ENCODE measurements around the gene PTPN5. TPM values are rescaled to one million over a fixed set of nuclear protein-coding genes. Genes with fewer than 3 reads are reported as not detected.
A peak's percentile ranks its signal among the peaks of the same experiment; 100 is the strongest.

PTPN5 gene
- total RNA-seq, 2 donors from 2014 or later = not detected

DNA sequence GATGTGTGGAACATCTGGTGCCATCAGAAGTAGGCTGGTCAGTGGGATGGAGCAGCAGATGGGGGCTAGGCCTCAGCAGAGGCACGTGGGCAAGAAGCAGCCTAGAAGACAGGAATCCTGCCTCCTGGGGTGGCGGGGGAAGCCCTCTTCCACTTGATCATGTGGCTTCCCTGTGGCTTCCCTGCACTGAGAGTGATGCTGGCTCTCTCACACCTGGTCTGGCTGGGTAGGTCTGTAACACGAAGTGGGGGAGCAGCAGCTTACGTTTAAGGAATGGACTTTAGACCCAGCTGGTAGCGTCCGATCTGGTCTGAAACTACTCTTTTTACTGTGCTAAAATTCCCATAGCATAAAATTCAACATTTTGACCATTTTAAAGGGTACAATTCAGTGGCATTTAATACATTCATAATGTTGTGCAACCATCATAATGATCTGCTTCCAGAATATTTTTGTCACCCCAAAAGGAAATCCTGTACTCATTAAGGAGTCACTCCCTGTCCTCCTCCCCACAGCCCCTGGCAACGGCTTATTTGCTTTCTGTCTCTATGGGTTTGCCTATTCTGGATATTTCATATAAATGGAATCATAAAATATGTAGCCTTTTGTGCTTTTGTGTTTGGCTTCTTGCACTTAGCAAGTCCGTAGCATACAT is 21.7 kb downstream of the PTPN5 start:
- ATAC-seq (replicated peaks in 1 of 2) (no peak), DNase-seq (no peak)
- no peaks in the 10 kb centered on the region for H3K9me3 Mint-ChIP-seq

DNA sequence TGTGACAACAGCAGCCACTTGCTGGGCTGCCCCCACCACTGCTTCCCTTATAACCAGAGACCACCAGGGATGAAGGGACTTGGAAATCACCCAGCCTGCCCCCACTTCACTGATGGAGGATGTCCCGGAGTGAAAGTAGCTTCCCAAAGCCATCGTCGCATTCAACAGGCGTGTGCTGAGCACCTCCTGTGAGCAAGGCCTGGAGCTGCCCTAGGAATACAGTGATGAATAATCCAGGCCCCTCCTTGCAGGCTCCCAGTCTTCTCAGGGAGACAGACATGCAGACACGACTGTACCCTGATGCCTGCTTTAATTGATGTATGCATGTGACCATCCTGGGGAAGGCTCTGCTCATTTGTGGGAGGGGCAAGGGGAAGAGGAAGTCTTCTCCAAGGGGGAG is 22.6 kb downstream of the PTPN5 start:
- Mint-ChIP-seq H3K27me3 (ENCODE audit: low read depth) (peaks cover 40% of the 10 kb centered on the region), H3K4me1 (ENCODE audit: low read depth) (peaks cover 24% of the 10 kb centered on the region), H3K27ac (no peak overlapping the region), H3K4me3 (no peak overlapping the region), H3K9me3 (no peaks in the 10 kb centered on the region), H3K36me3 (ENCODE audit: insufficient read depth in 2 of 2) (no peaks in the 10 kb centered on the region)
- ATAC-seq (replicated peaks in 1 of 2) (no peak), DNase-seq (no peak)

More for the DNA sequence above, 21.7 kb downstream of the PTPN5 start:
- H3K4me3 Mint-ChIP-seq = no peak overlapping the region
- peaks cover 20% of the 10 kb centered on the region for H3K4me1 Mint-ChIP-seq (ENCODE audit: low read depth)
- H3K27me3 Mint-ChIP-seq (ENCODE audit: low read depth) = peaks cover 40% of the 10 kb centered on the region
- H3K27ac Mint-ChIP-seq = no peak overlapping the region
- H3K36me3 Mint-ChIP-seq (ENCODE audit: insufficient read depth in 2 of 2) = no peaks in the 10 kb centered on the region

DNA sequence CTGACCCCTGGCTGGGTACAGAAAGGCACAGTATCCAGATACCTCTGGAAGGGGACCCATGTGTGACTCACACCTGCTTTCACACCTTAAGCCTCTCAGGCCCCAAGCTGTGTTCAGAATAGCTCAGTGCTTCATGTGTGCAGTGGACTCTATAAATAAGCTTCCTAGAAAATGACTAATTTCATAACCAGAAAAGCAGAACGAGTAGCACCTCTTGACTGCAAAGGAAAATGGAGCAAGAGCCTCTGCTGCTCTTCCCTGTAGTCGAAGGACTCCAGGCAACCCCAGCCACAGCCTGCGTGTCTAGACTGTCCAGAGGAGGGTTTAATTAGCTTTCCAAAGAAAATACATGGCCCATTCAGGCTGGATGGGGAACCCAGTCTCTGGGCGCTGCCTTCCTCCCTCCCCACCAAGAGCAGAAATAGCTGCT is 23.1 kb downstream of the PTPN5 start:
- DNase-seq (no peak), ATAC-seq (replicated peaks in 1 of 2) (peak; percentile 68 to 76)
- H3K27ac Mint-ChIP-seq = no peak overlapping the region
- H3K9me3 Mint-ChIP-seq = no peaks in the 10 kb centered on the region
- peaks cover 40% of the 10 kb centered on the region for H3K27me3 Mint-ChIP-seq (ENCODE audit: low read depth)
- no peaks in the 10 kb centered on the region for H3K36me3 Mint-ChIP-seq (ENCODE audit: insufficient read depth in 2 of 2)
- no peak overlapping the region for H3K4me3 Mint-ChIP-seq
- H3K4me1 Mint-ChIP-seq (ENCODE audit: low read depth) = peaks cover 29% of the 10 kb centered on the region

DNA sequence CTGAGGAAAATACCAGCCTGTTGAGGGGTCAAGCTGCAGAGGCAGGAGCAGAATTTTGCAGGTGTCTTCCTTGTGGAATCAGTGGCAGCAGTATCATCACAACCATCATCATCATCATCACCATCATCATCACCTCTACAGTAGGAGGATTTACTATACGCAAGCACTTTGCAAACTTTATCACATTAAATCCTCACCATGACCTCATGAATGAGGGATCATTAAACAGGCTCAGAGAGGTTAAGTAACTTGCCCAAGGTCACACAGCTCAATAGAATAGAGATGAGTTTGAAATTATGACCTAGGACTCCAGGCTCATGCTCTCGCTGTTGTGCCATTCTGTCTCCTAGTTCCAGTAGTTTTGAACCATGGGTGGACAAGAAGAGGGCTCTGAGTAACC is 25.6 kb downstream of the PTPN5 start:
- DNase-seq (no peak), ATAC-seq (replicated peaks in 1 of 2) (no peak)
- H3K4me3 Mint-ChIP-seq = no peak overlapping the region
- H3K4me1 Mint-ChIP-seq (ENCODE audit: low read depth) = peaks cover 24% of the 10 kb centered on the region
- H3K27me3 Mint-ChIP-seq (ENCODE audit: low read depth) = peaks cover 24% of the 10 kb centered on the region
- no peak overlapping the region for H3K27ac Mint-ChIP-seq
- no peaks in the 10 kb centered on the region for H3K36me3 Mint-ChIP-seq (ENCODE audit: insufficient read depth in 2 of 2)
- no peaks in the 10 kb centered on the region for H3K9me3 Mint-ChIP-seq

DNA sequence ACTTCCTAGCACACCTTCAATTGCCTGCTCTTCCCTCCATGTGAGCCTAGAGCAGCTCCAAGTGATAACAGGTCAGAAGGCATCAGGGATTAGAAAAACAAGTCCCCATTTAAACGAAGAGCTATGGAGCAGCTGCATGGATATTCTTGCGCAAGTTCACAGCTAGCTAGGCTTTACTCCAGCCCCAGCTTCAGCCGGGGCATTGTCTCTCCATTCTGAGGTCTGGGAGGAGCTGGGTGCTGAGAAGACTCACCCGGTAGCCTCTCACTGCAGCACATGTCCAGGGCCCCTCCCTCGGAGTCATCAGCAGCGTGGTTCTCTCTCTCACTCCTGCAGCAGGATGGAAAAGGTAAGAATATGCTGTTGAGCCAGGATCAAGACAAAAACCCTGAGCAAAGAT is 26.0 kb downstream of the PTPN5 start:
- Mint-ChIP-seq H3K4me1 (ENCODE audit: low read depth) (peaks cover 24% of the 10 kb centered on the region), H3K4me3 (no peak overlapping the region), H3K36me3 (ENCODE audit: insufficient read depth in 2 of 2) (no peaks in the 10 kb centered on the region), H3K27me3 (ENCODE audit: low read depth) (peaks cover 23% of the 10 kb centered on the region), H3K9me3 (no peaks in the 10 kb centered on the region), H3K27ac (no peak overlapping the region)
- no peak for DNase-seq
- ATAC-seq (replicated peaks in 1 of 2) = no peak

DNA sequence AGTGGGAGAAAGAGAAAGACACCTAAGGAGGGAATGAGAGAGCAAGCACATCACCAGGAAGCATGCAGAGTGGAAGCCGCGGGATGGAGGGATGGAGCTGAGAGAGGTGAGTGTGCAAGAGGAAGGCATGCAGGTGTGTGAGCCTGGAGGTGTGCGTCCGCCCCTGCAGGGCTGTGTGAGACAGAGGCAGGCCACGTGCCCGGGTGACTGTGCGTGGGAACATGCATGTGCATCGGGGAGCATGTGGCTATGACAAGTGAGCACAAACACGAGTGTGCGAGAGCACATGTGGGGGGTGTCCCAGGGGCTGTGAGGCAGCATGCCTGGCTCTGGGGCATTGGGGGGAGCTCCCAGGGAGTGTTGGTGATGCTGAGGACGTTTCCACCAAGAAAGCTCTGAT is 29.9 kb downstream of the PTPN5 start:
- Mint-ChIP-seq H3K4me1 (ENCODE audit: low read depth) (peaks cover 9% of the 10 kb centered on the region), H3K36me3 (ENCODE audit: insufficient read depth in 2 of 2) (no peaks in the 10 kb centered on the region), H3K9me3 (no peaks in the 10 kb centered on the region), H3K4me3 (no peak overlapping the region), H3K27ac (no peak overlapping the region), H3K27me3 (ENCODE audit: low read depth) (peaks cover 10% of the 10 kb centered on the region)
- DNase-seq = no peak
- ATAC-seq (replicated peaks in 1 of 2) = no peak

DNA sequence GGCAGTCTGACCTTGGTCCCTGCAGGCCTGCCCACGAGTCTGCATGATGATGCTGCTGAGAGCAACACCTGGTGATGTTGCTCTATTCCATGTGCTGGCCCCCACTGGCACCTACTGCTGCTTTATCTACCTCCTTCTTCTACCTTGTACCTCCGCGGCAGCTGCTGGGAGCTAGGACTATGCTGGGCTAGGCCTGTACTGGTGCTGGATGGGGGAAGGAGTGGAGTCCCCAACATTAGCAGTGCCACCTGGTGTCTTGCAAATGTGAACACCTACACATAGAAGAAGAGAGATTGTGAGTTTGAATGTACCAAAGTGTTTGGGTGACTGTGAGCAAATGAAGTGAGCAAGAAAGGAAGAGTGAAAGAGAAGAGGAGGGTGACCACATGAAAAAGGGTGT is 30.5 kb downstream of the PTPN5 start:
- no peak overlapping the region for H3K27ac Mint-ChIP-seq
- peaks cover 10% of the 10 kb centered on the region for H3K27me3 Mint-ChIP-seq (ENCODE audit: low read depth)
- H3K4me1 Mint-ChIP-seq (ENCODE audit: low read depth) = peaks cover 9% of the 10 kb centered on the region
- H3K36me3 Mint-ChIP-seq (ENCODE audit: insufficient read depth in 2 of 2) = no peaks in the 10 kb centered on the region
- H3K4me3 Mint-ChIP-seq = no peak overlapping the region
- ATAC-seq (replicated peaks in 1 of 2) (no peak), DNase-seq (no peak)
- no peaks in the 10 kb centered on the region for H3K9me3 Mint-ChIP-seq

DNA sequence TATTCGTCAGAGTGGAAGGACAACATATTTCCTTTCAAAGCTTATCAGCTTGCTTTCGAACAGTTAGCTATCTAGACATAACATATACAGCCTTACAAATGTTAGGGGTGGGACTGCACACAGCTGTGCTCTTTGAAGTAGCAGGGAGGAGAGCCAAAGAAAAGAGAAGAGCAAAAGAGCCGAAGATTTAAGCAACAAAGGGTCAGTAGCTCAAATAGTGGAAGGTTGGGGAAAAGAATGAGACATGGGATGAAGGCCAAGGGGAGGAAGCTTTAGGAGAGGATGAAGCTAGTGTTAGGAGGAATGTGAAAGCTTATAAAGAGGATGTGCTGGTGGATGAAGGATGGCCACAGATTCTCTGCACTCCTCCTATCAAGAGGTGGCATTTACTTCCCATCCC is 33.8 kb downstream of the PTPN5 start:
- H3K9me3 Mint-ChIP-seq = no peaks in the 10 kb centered on the region
- H3K4me1 Mint-ChIP-seq (ENCODE audit: low read depth) = no peaks in the 10 kb centered on the region
- DNase-seq = no peak
- no peak overlapping the region for H3K4me3 Mint-ChIP-seq
- ATAC-seq (replicated peaks in 1 of 2) = no peak
- H3K27ac Mint-ChIP-seq = no peak overlapping the region
- no peaks in the 10 kb centered on the region for H3K36me3 Mint-ChIP-seq (ENCODE audit: insufficient read depth in 2 of 2)
- H3K27me3 Mint-ChIP-seq (ENCODE audit: low read depth) = no peaks in the 10 kb centered on the region

DNA sequence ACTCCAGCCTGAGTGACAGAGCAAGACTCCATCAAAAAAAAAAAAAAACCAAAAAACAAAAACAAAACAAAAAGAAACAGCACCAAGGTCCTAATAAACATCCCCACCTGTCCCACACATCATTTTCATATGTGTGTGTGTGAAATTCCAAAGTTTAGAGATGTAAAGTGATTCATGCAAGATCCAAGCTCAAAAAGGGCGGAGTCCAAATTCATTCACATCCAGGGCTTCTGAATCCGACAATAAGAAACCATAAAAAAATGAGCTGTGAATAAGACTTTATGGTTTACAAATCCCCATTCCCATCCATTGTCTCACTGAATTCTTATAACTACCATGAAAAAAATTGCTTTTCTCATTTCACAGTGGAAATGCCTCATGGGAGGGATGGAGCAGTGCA is 34.7 kb downstream of the PTPN5 start:
- Mint-ChIP-seq H3K4me1 (ENCODE audit: low read depth) (no peaks in the 10 kb centered on the region), H3K9me3 (no peaks in the 10 kb centered on the region), H3K27me3 (ENCODE audit: low read depth) (no peaks in the 10 kb centered on the region), H3K27ac (no peak overlapping the region), H3K36me3 (ENCODE audit: insufficient read depth in 2 of 2) (no peaks in the 10 kb centered on the region), H3K4me3 (no peak overlapping the region)
- DNase-seq (no peak), ATAC-seq (replicated peaks in 1 of 2) (no peak)

DNA sequence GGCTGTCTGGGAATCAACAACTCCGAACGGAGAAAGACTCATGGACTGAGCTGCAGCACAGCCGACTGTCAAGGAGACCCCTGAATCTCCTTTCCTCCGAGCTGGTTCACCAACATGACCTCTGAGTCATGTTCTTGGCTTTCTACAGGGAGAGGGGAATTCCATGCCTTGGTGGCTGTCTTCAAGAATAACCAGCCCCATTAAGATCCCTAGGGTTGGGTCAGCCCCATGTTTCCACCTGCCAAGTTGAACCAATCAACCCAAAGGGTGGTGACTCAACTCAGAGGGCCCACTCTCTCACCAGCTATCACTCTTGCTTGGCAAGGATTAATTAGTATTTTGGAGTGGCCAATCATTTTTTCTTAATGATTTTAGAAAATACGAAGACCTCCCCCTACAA is 37.3 kb downstream of the PTPN5 start:
- DNase-seq = no peak
- H3K4me1 Mint-ChIP-seq (ENCODE audit: low read depth) = no peaks in the 10 kb centered on the region
- H3K4me3 Mint-ChIP-seq = no peak overlapping the region
- no peak overlapping the region for H3K27ac Mint-ChIP-seq
- H3K36me3 Mint-ChIP-seq (ENCODE audit: insufficient read depth in 2 of 2) = no peaks in the 10 kb centered on the region
- H3K27me3 Mint-ChIP-seq (ENCODE audit: low read depth) = no peaks in the 10 kb centered on the region
- no peak for ATAC-seq (replicated peaks in 1 of 2)
- no peaks in the 10 kb centered on the region for H3K9me3 Mint-ChIP-seq

DNA sequence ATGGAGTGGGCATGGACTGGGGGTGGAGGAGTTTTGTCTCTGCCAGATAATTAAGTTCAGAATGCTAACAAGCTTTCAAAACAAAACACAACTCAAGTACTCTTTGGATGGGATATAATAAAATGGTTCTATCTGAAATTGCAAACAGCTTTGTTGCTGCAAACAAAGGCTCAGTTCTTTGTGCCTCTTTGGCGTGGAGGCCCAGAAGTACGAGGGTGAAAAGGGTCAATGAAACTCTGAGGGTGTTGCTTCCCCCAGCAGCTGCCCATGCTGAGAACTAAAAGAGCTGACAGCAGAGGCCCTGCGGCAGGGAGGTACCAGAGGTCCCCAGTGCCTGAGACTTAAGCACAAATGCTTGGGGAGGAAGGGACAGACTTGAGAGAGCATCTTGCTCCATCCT is 39.1 kb downstream of the PTPN5 start:
- Mint-ChIP-seq H3K9me3 (no peaks in the 10 kb centered on the region), H3K4me1 (ENCODE audit: low read depth) (no peaks in the 10 kb centered on the region), H3K27ac (no peak overlapping the region), H3K4me3 (no peak overlapping the region), H3K27me3 (ENCODE audit: low read depth) (no peaks in the 10 kb centered on the region), H3K36me3 (ENCODE audit: insufficient read depth in 2 of 2) (no peaks in the 10 kb centered on the region)
- no peak for ATAC-seq (replicated peaks in 1 of 2)
- DNase-seq = no peak

DNA sequence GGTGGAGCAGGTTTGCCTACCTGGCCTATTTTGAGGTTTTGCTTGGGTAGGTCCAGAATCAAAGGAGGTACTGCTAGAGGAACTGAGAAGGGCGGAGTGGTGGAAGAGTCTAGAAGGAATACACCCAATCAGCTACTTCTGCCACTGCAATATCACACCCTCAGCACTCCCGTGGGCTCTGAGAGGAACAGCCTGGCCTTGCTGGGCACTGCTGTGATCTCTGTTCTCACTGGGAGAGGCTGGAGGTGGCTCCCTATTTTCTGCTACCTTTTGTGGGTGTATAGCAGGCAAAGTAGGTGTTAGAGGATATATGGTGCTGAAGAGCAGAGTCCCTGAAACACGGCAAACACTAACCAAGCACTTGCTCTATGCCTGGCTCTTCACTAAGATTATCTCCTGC is 40.7 kb downstream of the PTPN5 start:
- H3K36me3 Mint-ChIP-seq (ENCODE audit: insufficient read depth in 2 of 2) = no peaks in the 10 kb centered on the region
- H3K4me1 Mint-ChIP-seq (ENCODE audit: low read depth) = no peaks in the 10 kb centered on the region

DNA sequence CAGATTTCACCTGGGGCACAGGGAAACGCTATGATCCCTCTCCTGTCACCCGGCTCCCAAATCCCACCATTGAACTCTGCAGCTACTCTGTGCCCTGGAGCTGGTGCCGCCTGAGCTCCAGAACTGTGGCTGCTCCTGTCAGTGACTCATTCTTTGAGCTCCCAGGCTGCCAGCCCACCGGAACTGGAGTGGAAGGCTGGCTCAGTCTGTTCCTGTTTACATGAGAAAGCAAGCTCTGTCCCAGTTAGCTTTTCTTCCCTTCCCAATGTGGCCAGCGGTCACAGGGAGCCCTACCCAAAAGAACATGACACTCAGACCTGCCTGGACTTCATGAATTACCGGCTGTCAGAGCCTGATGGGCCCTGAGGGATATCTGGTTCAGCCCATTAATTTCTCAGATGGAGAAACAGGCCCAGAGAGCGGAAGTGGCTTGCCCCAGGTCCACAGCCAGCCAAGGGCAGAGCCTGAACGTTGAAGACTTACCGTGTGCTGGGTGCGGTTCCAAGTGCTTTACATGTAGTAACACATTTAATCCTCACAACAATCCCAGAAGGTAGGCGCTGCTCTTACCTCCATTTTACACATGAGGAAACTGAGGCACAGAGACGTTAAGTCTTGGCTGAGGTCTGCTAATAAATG is 41.8 kb downstream of the PTPN5 start:
- Mint-ChIP-seq H3K27me3 (ENCODE audit: low read depth) (no peaks in the 10 kb centered on the region), H3K4me3 (no peak overlapping the region), H3K27ac (no peak overlapping the region), H3K36me3 (ENCODE audit: insufficient read depth in 2 of 2) (no peaks in the 10 kb centered on the region), H3K4me1 (ENCODE audit: low read depth) (no peaks in the 10 kb centered on the region), H3K9me3 (no peaks in the 10 kb centered on the region)
- DNase-seq (no peak), ATAC-seq (replicated peaks in 1 of 2) (no peak)

More for the DNA sequence above, 40.7 kb downstream of the PTPN5 start:
- ATAC-seq (replicated peaks in 1 of 2) (no peak), DNase-seq (no peak)
- no peaks in the 10 kb centered on the region for H3K9me3 Mint-ChIP-seq
- H3K4me3 Mint-ChIP-seq = no peak overlapping the region
- no peaks in the 10 kb centered on the region for H3K27me3 Mint-ChIP-seq (ENCODE audit: low read depth)
- no peak overlapping the region for H3K27ac Mint-ChIP-seq

DNA sequence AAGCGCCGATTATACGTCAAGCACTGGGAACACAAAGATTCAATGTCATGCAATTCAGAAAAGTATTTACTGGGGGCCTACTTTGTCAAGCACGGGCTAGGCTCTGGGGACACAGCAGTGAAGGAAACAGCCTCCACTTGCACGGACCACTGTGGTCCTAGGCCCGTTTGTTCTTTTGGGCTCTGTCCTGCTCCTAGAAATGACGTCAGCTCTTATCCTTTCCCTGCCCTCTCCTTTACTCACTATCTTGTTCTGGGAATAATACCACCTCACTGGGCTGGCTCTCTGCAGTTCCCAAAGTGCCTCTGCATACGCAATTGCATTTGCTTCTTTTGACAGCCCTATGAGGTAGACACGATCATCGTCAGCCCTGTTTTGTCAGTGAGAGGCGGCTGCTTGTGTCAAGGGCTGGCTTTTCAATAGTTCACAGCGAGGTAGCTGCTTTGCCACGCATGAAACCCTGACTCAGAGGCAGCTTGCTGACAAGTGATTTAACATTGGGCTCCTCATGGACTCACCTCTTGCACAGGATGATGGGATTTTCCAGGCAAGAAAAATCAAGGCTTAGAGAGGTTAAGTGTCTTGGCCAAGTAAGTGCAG is 42.7 kb downstream of the PTPN5 start:
- no peaks in the 10 kb centered on the region for H3K4me1 Mint-ChIP-seq (ENCODE audit: low read depth)
- H3K27me3 Mint-ChIP-seq (ENCODE audit: low read depth) = no peaks in the 10 kb centered on the region
- DNase-seq = no peak
- ATAC-seq (replicated peaks in 1 of 2) = no peak
- H3K27ac Mint-ChIP-seq = no peak overlapping the region
- no peak overlapping the region for H3K4me3 Mint-ChIP-seq
- H3K36me3 Mint-ChIP-seq (ENCODE audit: insufficient read depth in 2 of 2) = no peaks in the 10 kb centered on the region
- no peaks in the 10 kb centered on the region for H3K9me3 Mint-ChIP-seq

Data from activated T-cell treated with anti-CD3 and anti-CD28 coated beads, Interleukin-2, amount 50 U/mL, for 72 hours (primary cell).